Mucosa of stomach (tissue), 1 donor: Measurements from ENCODE around the gene RFX7.

Experiments used
- H3K27me3 ChIP-seq: one replicate; pipeline ENCODE4 v1.7.0; 2013; ENCODE audit warnings: mild to moderate bottlenecking, low read length; ENCODE audit not compliant: control insufficient read depth, insufficient read depth
- H3K36me3 ChIP-seq: one replicate; pipeline ENCODE4 v1.7.0; 2013; ENCODE audit warnings: low read length; ENCODE audit not compliant: control insufficient read depth, insufficient read depth
- H3K4me1 ChIP-seq: one replicate; pipeline ENCODE4 v1.7.0; 2013; ENCODE audit warnings: mild to moderate bottlenecking, low read length; ENCODE audit not compliant: control insufficient read depth, insufficient read depth
- H3K4me3 ChIP-seq: one replicate; pipeline ENCODE4 v1.7.0; 2013; ENCODE audit warnings: low read length
- H3K9ac ChIP-seq: one replicate; pipeline ENCODE4 v1.7.0; 2013; ENCODE audit warnings: mild to moderate bottlenecking, low read length, moderate library complexity
- H3K9me3 ChIP-seq: one replicate; pipeline ENCODE4 v1.7.0; 2013; ENCODE audit warnings: mild to moderate bottlenecking, low read length, moderate library complexity; ENCODE audit not compliant: control insufficient read depth
- donor health status: Pancreatic carcinoma.

Gene RFX7

GRCh38 chr15:56240390-56240789, 3.3 kb downstream of the RFX7 start:
- no peaks in the 10 kb centered on the region for H3K27me3 ChIP-seq
- H3K9ac ChIP-seq, result no peak overlapping the region
- peaks cover 13% of the 10 kb centered on the region for H3K4me1 ChIP-seq
- no peaks in the 10 kb centered on the region for H3K9me3 ChIP-seq
- no peaks in the 10 kb centered on the region for H3K36me3 ChIP-seq
- H3K4me3 ChIP-seq, result no peak overlapping the region

DNA sequence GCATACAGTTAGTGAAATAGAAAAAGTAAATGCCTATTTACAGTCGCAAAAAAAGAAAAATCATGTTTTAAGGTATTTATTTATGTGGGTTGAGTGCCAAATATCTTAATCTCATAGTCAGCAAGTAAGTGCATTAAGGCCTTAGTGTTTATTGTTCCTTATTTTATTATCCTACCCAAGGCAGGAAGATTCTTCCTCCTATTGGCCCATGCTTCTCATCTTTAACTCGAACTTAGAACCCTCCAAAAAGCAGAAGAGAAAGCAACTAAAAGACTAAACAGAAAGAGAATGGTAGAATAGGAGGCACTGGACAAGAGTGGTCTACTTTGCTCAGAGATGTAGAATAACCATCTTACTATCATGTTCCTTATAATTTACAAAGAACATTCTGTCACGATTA, 7.5 kb downstream of the RFX7 start:
- Histone ChIP-seq H3K36me3 (no peaks in the 10 kb centered on the region), H3K27me3 (no peaks in the 10 kb centered on the region), H3K9me3 (peaks cover 10% of the 10 kb centered on the region), H3K4me1 (no peaks in the 10 kb centered on the region), H3K4me3 (no peak overlapping the region), H3K9ac (no peak overlapping the region)

GRCh38 chr15:56234804-56235203, 8.9 kb downstream of the RFX7 start:
- Histone ChIP-seq H3K9me3 (peaks cover 10% of the 10 kb centered on the region), H3K4me3 (no peak overlapping the region), H3K4me1 (no peaks in the 10 kb centered on the region), H3K36me3 (no peaks in the 10 kb centered on the region), H3K27me3 (no peaks in the 10 kb centered on the region), H3K9ac (no peak overlapping the region)

- Histone ChIP-seq H3K36me3 (no peaks in the 10 kb centered on the region), H3K4me3 (no peak overlapping the region), H3K9me3 (peaks cover 10% of the 10 kb centered on the region), H3K4me1 (no peaks in the 10 kb centered on the region), H3K27me3 (no peaks in the 10 kb centered on the region), H3K9ac (no peak overlapping the region)
These were observed 10.1 kb downstream of the RFX7 start for GRCh38 chr15:56233549-56233948.

- Histone ChIP-seq H3K9me3 (peaks cover 10% of the 10 kb centered on the region), H3K27me3 (no peaks in the 10 kb centered on the region), H3K36me3 (no peaks in the 10 kb centered on the region), H3K4me3 (no peak overlapping the region), H3K9ac (no peak overlapping the region), H3K4me1 (no peaks in the 10 kb centered on the region)
These were observed 11.6 kb downstream of the RFX7 start for GRCh38 chr15:56232058-56232457.

- Histone ChIP-seq H3K9ac (no peak overlapping the region), H3K4me3 (no peak overlapping the region), H3K36me3 (no peaks in the 10 kb centered on the region), H3K27me3 (no peaks in the 10 kb centered on the region), H3K4me1 (no peaks in the 10 kb centered on the region), H3K9me3 (peaks cover 10% of the 10 kb centered on the region)
These were observed 14.8 kb downstream of the RFX7 start for GRCh38 chr15:56228854-56229253.

DNA sequence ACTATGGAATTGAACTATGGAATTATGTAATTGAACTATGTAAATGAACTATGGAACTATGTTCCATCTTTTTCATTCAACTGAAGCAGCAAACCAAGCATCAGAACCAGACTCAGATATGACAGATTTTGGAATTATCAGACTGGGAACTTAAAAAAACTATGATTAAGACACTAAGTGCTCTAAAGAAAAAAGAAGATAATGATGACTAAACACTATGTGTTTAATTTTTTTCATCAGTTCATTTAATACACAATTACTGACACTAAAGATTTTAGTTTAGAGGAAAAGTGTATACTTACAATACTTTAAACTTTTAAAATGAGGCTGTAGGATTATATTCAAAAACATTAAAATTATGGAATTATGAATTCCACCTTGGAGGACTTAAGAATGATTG, 15.3 kb downstream of the RFX7 start:
- Histone ChIP-seq H3K4me3 (no peak overlapping the region), H3K4me1 (no peaks in the 10 kb centered on the region), H3K36me3 (no peaks in the 10 kb centered on the region), H3K9me3 (peaks cover 10% of the 10 kb centered on the region), H3K27me3 (no peaks in the 10 kb centered on the region), H3K9ac (no peak overlapping the region)

- H3K9ac ChIP-seq, result no peak overlapping the region
- H3K27me3 ChIP-seq, result no peaks in the 10 kb centered on the region
- no peaks in the 10 kb centered on the region for H3K36me3 ChIP-seq
- no peak overlapping the region for H3K4me3 ChIP-seq
- H3K9me3 ChIP-seq, result peaks cover 10% of the 10 kb centered on the region
- no peaks in the 10 kb centered on the region for H3K4me1 ChIP-seq
These were observed 15.9 kb downstream of the RFX7 start for GRCh38 chr15:56227780-56228179.

DNA sequence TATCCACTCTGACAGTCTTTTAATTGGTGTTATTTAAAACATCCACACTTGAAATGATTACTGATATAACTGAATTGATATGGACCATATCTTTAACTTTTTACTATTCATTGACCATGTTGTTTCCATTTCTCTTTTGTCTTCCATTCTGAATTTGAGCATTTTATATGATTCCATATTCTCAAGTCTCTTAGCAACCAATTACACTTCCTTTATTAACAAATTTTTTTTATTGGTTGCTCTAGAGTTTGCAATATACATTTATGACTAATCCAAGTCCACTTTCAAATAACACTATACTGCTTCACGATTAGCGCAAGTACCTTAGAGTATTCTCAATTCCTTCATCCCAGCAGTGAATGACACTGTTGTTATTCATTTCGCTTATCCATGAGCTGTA, 16.4 kb downstream of the RFX7 start:
- Histone ChIP-seq H3K4me3 (no peak overlapping the region), H3K9ac (no peak overlapping the region), H3K36me3 (no peaks in the 10 kb centered on the region), H3K4me1 (no peaks in the 10 kb centered on the region), H3K9me3 (peaks cover 9% of the 10 kb centered on the region), H3K27me3 (no peaks in the 10 kb centered on the region)

DNA sequence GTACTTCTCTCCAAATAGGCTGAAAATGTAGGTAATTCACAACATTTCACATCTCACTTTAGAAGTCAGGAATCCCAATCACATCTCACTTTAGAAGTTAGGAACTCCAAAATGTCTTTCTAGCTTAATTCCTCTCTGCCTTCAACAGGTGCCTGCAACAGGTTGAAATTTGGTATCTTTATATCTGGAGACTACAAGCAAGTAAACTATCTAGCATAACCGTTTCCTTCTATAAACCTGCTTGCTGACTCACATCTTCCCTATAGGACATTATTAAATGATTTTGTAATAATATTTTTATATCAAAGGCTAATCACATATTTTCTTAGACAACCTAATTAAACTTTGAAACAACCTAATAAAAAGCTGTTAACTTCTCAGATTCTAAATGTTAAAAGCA, 18.2 kb downstream of the RFX7 start:
- Histone ChIP-seq H3K36me3 (no peaks in the 10 kb centered on the region), H3K27me3 (no peaks in the 10 kb centered on the region), H3K9me3 (no peaks in the 10 kb centered on the region), H3K9ac (no peak overlapping the region), H3K4me3 (no peak overlapping the region), H3K4me1 (no peaks in the 10 kb centered on the region)

DNA sequence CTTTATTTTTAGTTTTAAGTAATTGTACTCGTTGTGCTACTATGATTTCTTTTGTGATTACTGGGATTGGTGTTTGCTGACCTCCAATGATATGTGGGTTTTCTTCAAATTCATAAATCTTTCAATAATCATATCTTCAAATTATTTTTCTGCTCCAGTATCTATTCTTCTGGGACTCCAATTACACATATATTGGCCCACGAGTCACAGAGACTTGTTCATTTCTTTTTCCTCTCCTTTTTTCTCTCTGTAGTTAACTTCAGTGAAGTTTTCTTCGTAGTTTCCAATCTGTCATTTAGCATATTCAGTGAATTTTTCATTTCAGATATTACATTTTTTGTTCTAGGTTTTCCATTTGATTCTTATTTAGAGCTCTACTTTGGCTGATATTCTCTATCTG, 21.4 kb downstream of the RFX7 start:
- Histone ChIP-seq H3K4me3 (no peak overlapping the region), H3K36me3 (no peaks in the 10 kb centered on the region), H3K4me1 (no peaks in the 10 kb centered on the region), H3K9ac (no peak overlapping the region), H3K27me3 (no peaks in the 10 kb centered on the region), H3K9me3 (no peaks in the 10 kb centered on the region)

GRCh38 chr15:56217341-56217740, 26.3 kb downstream of the RFX7 start:
- Histone ChIP-seq H3K9me3 (no peaks in the 10 kb centered on the region), H3K36me3 (no peaks in the 10 kb centered on the region), H3K4me1 (no peaks in the 10 kb centered on the region), H3K27me3 (no peaks in the 10 kb centered on the region), H3K9ac (no peak overlapping the region), H3K4me3 (no peak overlapping the region)

DNA sequence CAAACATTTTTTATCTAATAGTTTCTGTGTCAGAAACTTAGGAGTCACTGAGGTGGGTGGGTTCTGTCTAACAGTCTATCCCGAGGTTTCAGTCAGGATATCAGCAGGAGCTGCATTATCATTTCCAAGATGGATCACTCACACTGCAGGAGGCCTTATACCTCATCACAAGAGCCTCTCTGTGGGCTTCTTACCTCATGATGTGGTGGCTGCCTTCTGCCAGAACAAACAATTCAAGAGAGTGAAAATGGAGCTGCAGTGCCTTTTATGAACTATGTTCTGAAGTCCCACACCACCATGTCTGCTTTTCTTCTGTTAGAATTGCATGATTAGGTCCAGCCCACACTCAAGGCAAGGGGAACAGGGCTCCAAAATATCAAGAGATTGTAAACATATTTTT, 27.9 kb downstream of the RFX7 start:
- H3K4me1 ChIP-seq, result no peaks in the 10 kb centered on the region
- H3K9ac ChIP-seq, result no peak overlapping the region
- no peak overlapping the region for H3K4me3 ChIP-seq
- H3K9me3 ChIP-seq, result no peaks in the 10 kb centered on the region
- no peaks in the 10 kb centered on the region for H3K36me3 ChIP-seq
- no peaks in the 10 kb centered on the region for H3K27me3 ChIP-seq
